ENCODE results near the gene OSBPL2.

- TF ChIP-seq POLR2A (IDR thresholded peaks at IDR 0.05) (no peak), CTCF (IDR thresholded peaks at IDR 0.05) (no peak), EP300 (IDR thresholded peaks at IDR 0.05) (no peak)
Measured at GRCh38 chr20:62291251-62292066, 53.1 kb downstream of the OSBPL2 start.
